Activated T-cell treated with anti-CD3 and anti-CD28 coated beads, Interleukin-2, amount 50 U/mL, for 24 hours (primary cell): ENCODE data around the gene PRLR.

ENCODE experiments used
- DNase-seq: peaks from one replicate; pipeline ENCODE4 v3.0.0-alpha.2; 2020
- H3K27ac Mint-ChIP-seq: 2 replicates; pipeline ENCODE4 v1.8.0; 2020; ENCODE audit warnings: mild to moderate bottlenecking, mixed read lengths
- H3K27me3 Mint-ChIP-seq: 2 replicates; pipeline ENCODE4 v1.8.0; 2020; ENCODE audit warnings: mixed read lengths
- H3K36me3 Mint-ChIP-seq: 2 replicates; pipeline ENCODE4 v1.8.0; 2020; ENCODE audit warnings: low read depth, mixed read lengths
- H3K4me1 Mint-ChIP-seq: 2 replicates; pipeline ENCODE4 v1.8.0; 2020; ENCODE audit warnings: low read depth, mixed read lengths
- H3K4me3 Mint-ChIP-seq: 2 replicates; pipeline ENCODE4 v1.8.0; 2020; ENCODE audit warnings: mild to moderate bottlenecking, moderate library complexity, mixed read lengths
- H3K9me3 Mint-ChIP-seq: 2 replicates; pipeline ENCODE4 v1.8.0; 2020; ENCODE audit warnings: mixed read lengths

Gene PRLR

DNA sequence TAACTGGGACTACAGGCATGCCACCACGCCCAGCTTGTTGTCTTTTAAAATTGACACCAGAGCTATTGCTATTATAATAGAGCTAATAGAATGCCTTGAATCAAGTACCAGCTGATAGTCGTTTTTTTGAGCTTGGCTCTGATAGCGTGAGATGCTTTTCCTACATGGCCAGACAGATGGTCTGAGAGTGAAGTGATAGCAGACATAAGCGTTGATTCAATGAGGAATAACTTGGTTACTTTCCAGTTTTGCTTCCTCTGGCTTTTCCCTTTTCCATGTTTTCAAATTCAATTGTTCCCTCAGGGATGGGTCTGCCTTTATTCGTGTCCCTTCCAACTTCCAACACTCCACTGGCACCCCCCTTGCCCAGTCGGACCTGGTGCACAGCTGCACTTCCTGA is 197.9 kb downstream of the PRLR start:
- Mint-ChIP-seq H3K4me1 (peaks cover 6% of the 10 kb centered on the region), H3K27ac (no peak overlapping the region), H3K4me3 (no peak overlapping the region), H3K36me3 (no peaks in the 10 kb centered on the region), H3K9me3 (no peaks in the 10 kb centered on the region), H3K27me3 (peaks cover 52% of the 10 kb centered on the region)
- no peak for DNase-seq

DNA sequence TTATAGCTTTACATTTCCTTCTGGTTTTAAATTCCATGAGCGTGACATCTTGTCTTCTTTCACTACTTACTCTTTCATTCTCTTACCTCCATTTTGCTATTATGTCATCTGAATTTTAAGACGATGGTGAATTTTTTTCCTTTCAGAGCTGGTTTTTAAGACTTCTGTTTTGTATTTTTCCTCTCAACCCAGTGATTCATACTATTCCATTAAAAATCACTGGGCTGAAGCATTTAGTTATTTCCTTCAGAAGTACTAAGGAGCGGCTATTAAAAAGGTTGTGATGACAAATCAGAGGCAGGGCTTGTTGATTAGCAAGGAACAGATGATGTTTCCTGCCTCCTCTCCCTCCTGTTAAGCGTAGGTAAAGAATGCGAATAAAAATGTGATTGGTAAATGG is 199.0 kb downstream of the PRLR start:
- H3K36me3 Mint-ChIP-seq, result no peaks in the 10 kb centered on the region
- H3K4me3 Mint-ChIP-seq, result no peak overlapping the region
- H3K9me3 Mint-ChIP-seq, result no peaks in the 10 kb centered on the region
- no peak for DNase-seq
- H3K27me3 Mint-ChIP-seq, result peaks cover 50% of the 10 kb centered on the region
- peaks cover 6% of the 10 kb centered on the region for H3K4me1 Mint-ChIP-seq
- no peak overlapping the region for H3K27ac Mint-ChIP-seq

GRCh38 chr5:35030426-35031100 is 199.7 kb downstream of the PRLR start:
- peaks cover 50% of the 10 kb centered on the region for H3K27me3 Mint-ChIP-seq
- H3K9me3 Mint-ChIP-seq, result no peaks in the 10 kb centered on the region
- no peak overlapping the region for H3K4me3 Mint-ChIP-seq
- H3K27ac Mint-ChIP-seq, result no peak overlapping the region
- peaks cover 6% of the 10 kb centered on the region for H3K4me1 Mint-ChIP-seq
- no peaks in the 10 kb centered on the region for H3K36me3 Mint-ChIP-seq
- DNase-seq, result no peak

DNA sequence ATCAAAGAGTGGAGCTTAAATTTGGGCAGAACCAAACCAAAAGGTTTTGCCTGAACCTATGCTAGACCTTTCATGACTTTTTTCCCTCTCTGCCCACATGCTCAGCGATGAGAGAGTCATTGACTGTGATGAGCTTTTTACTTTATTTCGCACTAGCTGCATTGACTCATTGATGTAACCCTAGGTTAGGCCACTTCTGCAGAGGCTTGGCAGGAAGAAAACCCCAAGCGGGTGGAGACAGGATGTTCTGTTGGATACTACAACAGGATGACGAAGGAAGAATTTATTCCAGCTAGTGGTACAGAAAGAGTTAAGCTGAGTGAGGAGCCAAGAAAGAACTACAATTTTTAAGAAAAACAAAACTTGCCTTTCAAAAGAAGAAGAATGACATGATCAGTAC is 201.0 kb downstream of the PRLR start:
- Mint-ChIP-seq H3K27me3 (peaks cover 40% of the 10 kb centered on the region), H3K9me3 (no peaks in the 10 kb centered on the region)

DNA sequence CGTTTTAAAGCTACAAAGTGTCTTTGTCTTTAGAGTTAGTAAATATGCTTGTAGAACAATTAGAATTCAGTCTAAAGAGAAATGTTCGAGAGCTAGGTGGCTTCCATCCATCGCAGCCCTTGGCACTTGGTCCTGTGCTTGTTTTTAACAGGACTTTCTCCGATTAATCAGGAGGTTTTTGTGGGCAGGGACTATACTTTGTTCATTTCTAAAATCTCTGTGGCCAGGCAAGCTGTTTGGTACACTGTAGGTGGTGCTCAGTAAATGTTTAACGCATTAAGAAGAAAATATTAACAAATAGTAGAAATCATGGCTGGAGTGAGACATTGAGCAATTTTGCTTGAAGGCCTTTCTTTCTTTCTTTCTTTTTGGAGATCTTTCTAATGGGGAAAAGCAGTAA is 203.3 kb downstream of the PRLR start:
- H3K27ac Mint-ChIP-seq, result no peak overlapping the region
- peaks cover 6% of the 10 kb centered on the region for H3K4me1 Mint-ChIP-seq
- H3K4me3 Mint-ChIP-seq, result no peak overlapping the region
- no peak for DNase-seq
- H3K9me3 Mint-ChIP-seq, result no peaks in the 10 kb centered on the region
- H3K27me3 Mint-ChIP-seq, result peaks cover 32% of the 10 kb centered on the region
- H3K36me3 Mint-ChIP-seq, result no peaks in the 10 kb centered on the region

More for the DNA sequence above, 201.0 kb downstream of the PRLR start:
- H3K4me3 Mint-ChIP-seq, result no peak overlapping the region
- H3K27ac Mint-ChIP-seq, result no peak overlapping the region
- DNase-seq, result no peak
- peaks cover 6% of the 10 kb centered on the region for H3K4me1 Mint-ChIP-seq
- H3K36me3 Mint-ChIP-seq, result no peaks in the 10 kb centered on the region

DNA sequence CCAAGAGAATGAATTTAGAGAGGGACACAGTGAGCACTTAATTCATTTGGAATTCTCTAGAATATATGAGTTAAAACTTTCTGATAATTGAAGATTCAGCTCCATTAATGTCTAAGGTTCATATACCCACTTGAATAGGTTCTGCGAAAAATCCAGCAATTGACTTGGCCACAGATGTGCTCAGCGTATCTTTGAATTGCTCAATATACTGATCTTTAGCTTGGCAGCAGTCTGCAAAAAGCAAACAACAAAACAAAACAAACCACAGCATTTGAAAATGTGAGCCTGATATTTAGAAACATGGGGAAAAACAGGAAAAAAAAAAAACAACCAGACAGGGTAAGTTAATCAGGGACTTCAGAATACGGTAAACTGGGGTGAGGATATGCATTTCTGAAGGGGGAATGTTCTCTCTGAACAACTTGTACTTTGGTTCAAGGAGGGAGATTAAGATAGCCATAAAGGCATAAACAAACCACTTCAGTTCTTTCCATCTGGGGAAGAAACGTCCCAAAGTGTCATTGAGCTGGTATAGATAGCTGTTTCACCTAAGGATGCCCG is 203.9 kb downstream of the PRLR start:
- H3K36me3 Mint-ChIP-seq, result no peaks in the 10 kb centered on the region
- no peaks in the 10 kb centered on the region for H3K9me3 Mint-ChIP-seq
- H3K4me3 Mint-ChIP-seq, result no peak overlapping the region
- DNase-seq, result no peak
- H3K27ac Mint-ChIP-seq, result no peak overlapping the region
- H3K4me1 Mint-ChIP-seq, result peaks cover 6% of the 10 kb centered on the region
- H3K27me3 Mint-ChIP-seq, result peaks cover 32% of the 10 kb centered on the region

DNA sequence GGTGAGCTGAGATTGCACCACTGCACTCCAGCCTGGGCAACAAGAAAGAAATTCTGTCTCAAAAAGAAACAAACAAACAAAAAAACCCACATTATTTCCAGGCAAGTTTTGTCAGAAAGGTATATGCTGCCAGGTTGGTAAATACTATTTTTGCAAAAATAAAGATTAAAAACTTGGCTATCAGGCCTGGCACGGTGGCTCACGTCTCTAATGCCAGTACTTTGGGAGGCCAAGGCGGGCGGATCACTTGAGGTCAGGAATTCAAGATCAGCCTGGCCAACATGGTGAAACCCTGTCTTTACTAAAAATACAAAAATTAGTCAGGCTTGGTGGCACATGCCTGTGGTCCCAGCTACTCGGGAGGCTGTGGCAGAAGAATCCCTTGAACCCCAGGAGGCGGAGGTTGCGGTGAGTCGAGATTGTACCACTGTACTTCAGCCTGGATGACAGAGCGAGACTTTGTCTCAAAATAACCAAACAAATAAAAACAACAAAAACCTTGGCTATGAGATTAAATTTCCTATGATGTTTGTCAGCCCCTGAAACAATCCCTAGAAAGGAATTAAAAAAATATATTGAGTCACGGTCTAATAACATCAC is 205.3 kb downstream of the PRLR start:
- H3K9me3 Mint-ChIP-seq, result no peaks in the 10 kb centered on the region
- no peak overlapping the region for H3K27ac Mint-ChIP-seq
- no peak for DNase-seq
- peaks cover 31% of the 10 kb centered on the region for H3K27me3 Mint-ChIP-seq
- H3K4me1 Mint-ChIP-seq, result peaks cover 6% of the 10 kb centered on the region
- no peaks in the 10 kb centered on the region for H3K36me3 Mint-ChIP-seq
- H3K4me3 Mint-ChIP-seq, result no peak overlapping the region

- Mint-ChIP-seq H3K27ac (no peak overlapping the region), H3K4me3 (no peak overlapping the region), H3K9me3 (no peaks in the 10 kb centered on the region), H3K27me3 (peaks cover 19% of the 10 kb centered on the region), H3K36me3 (no peaks in the 10 kb centered on the region), H3K4me1 (no peaks in the 10 kb centered on the region)
- DNase-seq, result no peak
Measured at GRCh38 chr5:35023391-35024178, 206.7 kb downstream of the PRLR start.

- Mint-ChIP-seq H3K27me3 (peaks cover 36% of the 10 kb centered on the region), H3K4me3 (no peak overlapping the region)
Measured at GRCh38 chr5:35016174-35017051, 213.9 kb downstream of the PRLR start.

GRCh38 chr5:35015063-35015462 is 215.2 kb downstream of the PRLR start:
- no peak overlapping the region for H3K4me3 Mint-ChIP-seq
- no peak for DNase-seq
- no peaks in the 10 kb centered on the region for H3K4me1 Mint-ChIP-seq
- no peaks in the 10 kb centered on the region for H3K9me3 Mint-ChIP-seq
- no peaks in the 10 kb centered on the region for H3K36me3 Mint-ChIP-seq
- no peak overlapping the region for H3K27ac Mint-ChIP-seq
- peaks cover 37% of the 10 kb centered on the region for H3K27me3 Mint-ChIP-seq

More at GRCh38 chr5:35016174-35017051, 213.9 kb downstream of the PRLR start:
- Mint-ChIP-seq H3K4me1 (no peaks in the 10 kb centered on the region), H3K36me3 (no peaks in the 10 kb centered on the region), H3K27ac (no peak overlapping the region), H3K9me3 (no peaks in the 10 kb centered on the region)
- no peak for DNase-seq

DNA sequence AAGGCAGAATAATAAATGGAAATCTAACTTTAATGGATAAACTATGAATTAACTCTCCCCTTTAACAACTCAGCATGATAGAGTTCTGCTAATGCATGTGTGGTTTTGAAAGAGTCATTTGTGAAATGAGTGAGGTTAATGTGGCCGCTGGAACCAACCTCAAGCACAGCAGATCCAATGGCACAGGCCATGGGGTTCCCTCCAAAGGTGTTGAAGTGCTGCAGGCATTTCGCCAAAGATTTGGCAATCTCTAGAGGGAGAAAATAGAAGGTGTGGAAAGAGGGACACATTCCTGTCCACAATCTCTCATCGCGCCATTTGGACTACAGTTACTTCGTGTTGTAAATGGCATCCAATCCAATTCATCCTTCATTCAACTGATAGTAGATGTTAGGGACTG is 217.5 kb downstream of the PRLR start:
- Mint-ChIP-seq H3K4me3 (no peak overlapping the region), H3K36me3 (no peaks in the 10 kb centered on the region), H3K9me3 (no peaks in the 10 kb centered on the region), H3K4me1 (no peaks in the 10 kb centered on the region), H3K27ac (no peak overlapping the region), H3K27me3 (peaks cover 49% of the 10 kb centered on the region)
- DNase-seq, result no peak

DNA sequence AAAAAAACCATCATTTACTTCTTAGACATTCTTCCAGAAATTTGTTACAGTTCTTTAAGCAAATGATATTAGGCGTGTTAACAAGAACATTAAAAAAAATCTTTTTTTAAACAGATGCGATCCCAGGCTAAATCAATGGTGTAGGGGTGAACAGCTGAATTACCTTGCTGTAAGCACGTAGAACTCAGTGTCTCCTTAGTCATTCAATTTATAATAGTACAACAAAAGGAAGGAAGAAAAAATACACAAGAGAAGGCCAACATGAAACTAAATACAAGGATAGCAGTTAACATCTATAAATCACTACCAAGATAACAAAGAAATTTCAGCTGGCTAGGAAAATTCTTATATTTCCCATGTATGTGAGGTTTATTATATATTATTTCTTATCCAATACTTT is 217.9 kb downstream of the PRLR start:
- no peaks in the 10 kb centered on the region for H3K4me1 Mint-ChIP-seq
- H3K27me3 Mint-ChIP-seq, result peaks cover 46% of the 10 kb centered on the region
- no peak for DNase-seq
- H3K4me3 Mint-ChIP-seq, result no peak overlapping the region
- no peaks in the 10 kb centered on the region for H3K9me3 Mint-ChIP-seq
- no peaks in the 10 kb centered on the region for H3K36me3 Mint-ChIP-seq
- no peak overlapping the region for H3K27ac Mint-ChIP-seq

DNA sequence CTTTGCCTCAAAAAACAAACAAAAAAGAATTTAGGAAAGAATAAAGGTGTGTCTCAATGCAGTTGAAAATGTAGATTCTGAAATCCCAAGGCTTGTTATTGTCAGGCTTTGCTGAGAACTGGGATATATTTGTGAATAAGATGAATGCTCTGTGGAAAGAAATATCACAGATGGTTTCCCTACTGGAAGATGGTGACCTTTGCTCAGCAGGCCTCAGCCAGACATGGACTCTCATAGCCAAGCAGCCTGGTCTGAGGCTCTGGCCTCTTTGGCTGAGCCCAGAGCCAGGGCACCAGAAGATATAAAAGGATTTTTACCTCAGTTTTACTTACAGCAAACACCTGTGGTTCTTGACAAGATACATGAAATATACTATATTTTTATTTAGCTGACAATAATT is 219.6 kb downstream of the PRLR start:
- Mint-ChIP-seq H3K4me3 (no peak overlapping the region), H3K4me1 (no peaks in the 10 kb centered on the region), H3K9me3 (no peaks in the 10 kb centered on the region), H3K27me3 (peaks cover 38% of the 10 kb centered on the region), H3K27ac (no peak overlapping the region), H3K36me3 (no peaks in the 10 kb centered on the region)
- DNase-seq, result no peak

DNA sequence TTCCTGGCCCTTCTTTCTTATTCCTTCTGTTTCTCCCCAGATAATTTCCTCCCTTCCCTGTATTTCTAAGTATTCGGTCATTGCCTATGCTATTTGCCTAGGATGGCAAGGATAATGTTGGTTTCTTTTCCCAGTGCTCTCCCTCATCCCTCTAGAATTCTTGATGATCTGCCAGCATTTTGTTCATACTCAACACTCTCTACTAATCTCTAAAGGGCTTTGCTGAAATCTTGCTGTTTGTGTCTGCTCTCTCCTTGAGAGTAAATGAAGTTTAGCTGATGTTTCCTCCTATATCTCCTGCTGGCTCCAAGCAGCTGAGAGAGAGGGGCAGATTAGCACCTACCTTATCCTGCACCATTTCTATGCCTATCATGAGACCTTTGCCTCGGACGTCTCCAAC is 220.6 kb downstream of the PRLR start:
- Mint-ChIP-seq H3K4me1 (no peaks in the 10 kb centered on the region), H3K27me3 (peaks cover 37% of the 10 kb centered on the region), H3K27ac (no peak overlapping the region), H3K36me3 (no peaks in the 10 kb centered on the region), H3K4me3 (no peak overlapping the region), H3K9me3 (no peaks in the 10 kb centered on the region)
- DNase-seq, result no peak
